HepG2 (cell line): ENCODE measurements around the gene RNU7-1. TPM values are rescaled to one million over a fixed set of nuclear protein-coding genes. Genes with fewer than 3 reads are reported as not detected.
A peak's percentile ranks its signal among the peaks of the same experiment; 100 is the strongest.

Source experiments
- FOSL1 ChIP-seq: sonication (generic); formaldehyde crosslinking; IDR thresholded peaks from 2 replicates; pipeline ENCODE4 v1.9.0; 2021; ENCODE audit warnings: missing genetic modification reagents, borderline replicate concordance
- MEIS2 ChIP-seq: sonication (generic); formaldehyde crosslinking; IDR thresholded peaks from 2 replicates; pipeline ENCODE4 v1.9.0; 2021; ENCODE audit warnings: mild to moderate bottlenecking, missing genetic modification reagents
- NFYC ChIP-seq: IDR thresholded peaks from 2 replicates; pipeline ENCODE4 v1.6.1; 2016; ENCODE audit warnings: missing genetic modification reagents, missing compliant biosample characterization
- RAD21 ChIP-seq: fragments of 450-650 bp; formaldehyde crosslinking; IDR thresholded peaks from 2 replicates; pipeline ENCODE4 v1.5.0; 2020; ENCODE audit warnings: mild to moderate bottlenecking
- SATB2 ChIP-seq: sonication (generic); formaldehyde crosslinking; IDR thresholded peaks from 2 replicates; pipeline ENCODE4 v1.5.0; 2020; ENCODE audit warnings: missing genetic modification reagents
- ZNF530 ChIP-seq: sonication (generic); formaldehyde crosslinking; IDR thresholded peaks from 2 replicates; pipeline ENCODE4 v1.5.0; 2020; ENCODE audit warnings: low read depth, mild to moderate bottlenecking, missing genetic modification reagents
- ZNF569 ChIP-seq: sonication (generic); formaldehyde crosslinking; IDR thresholded peaks from 2 replicates; pipeline ENCODE4 v1.5.0; 2020; ENCODE audit warnings: mild to moderate bottlenecking, missing genetic modification reagents, moderate library complexity, borderline replicate concordance
- ZNF577 ChIP-seq: sonication (generic); formaldehyde crosslinking; IDR thresholded peaks from 2 replicates; pipeline ENCODE4 v1.4.0; 2020; ENCODE audit warnings: mild to moderate bottlenecking, low read depth, missing genetic modification reagents, borderline replicate concordance
- ZNF737 ChIP-seq: sonication (generic); formaldehyde crosslinking; IDR thresholded peaks from 2 replicates; pipeline ENCODE4 v1.5.0; 2020; ENCODE audit warnings: missing genetic modification reagents, mild to moderate bottlenecking, borderline replicate concordance
- ZNF788 ChIP-seq: sonication (generic); formaldehyde crosslinking; IDR thresholded peaks from 2 replicates; pipeline ENCODE4 v1.5.0; 2020; ENCODE audit warnings: mild to moderate bottlenecking, missing genetic modification reagents, borderline replicate concordance
- ZNF816 ChIP-seq: sonication (generic); formaldehyde crosslinking; IDR thresholded peaks from 2 replicates; pipeline ENCODE4 v1.8.0; 2022; ENCODE audit warnings: missing genetic modification reagents, mild to moderate bottlenecking, borderline replicate concordance
- polyA plus RNA-seq, 8 experiments: library from polyadenylated mRNA; depleted of rRNA in 3 of 8; stranded (reverse) in 7 of 8; unstranded in 1 of 8; fragments of >200 nt; fragmentation: Illumina TruSeq in 4 of 8; extraction: Trizol in 4 of 8; gene quantifications; 2 replicates each; pipeline versions ENCODE4 v1.2.1 to v1.2.3, GENCODE V29; 2011 to 2016; ENCODE audit warnings: low read depth in 4 of 8, missing spikeins in 1 of 8, mixed read lengths in 1 of 8; ENCODE audit not compliant: insufficient read depth in 1 of 8
- total RNA-seq, 5 experiments: library from RNA; depleted of rRNA; stranded (reverse); fragments of >200 nt; fragmentation: Illumina TruSeq; extraction: Trizol; gene quantifications; 2 replicates each; pipeline ENCODE4 v1.2.3, GENCODE V29; 2016; ENCODE audit warnings: low read depth in 1 of 5
- TF ChIP-seq, protein P1 (sequence below): IDR thresholded peaks from 2 replicates; pipeline ENCODE4 v1.6.1; 2016; ENCODE audit warnings: low read depth, control low read depth
- TF ChIP-seq, protein P2 (sequence below): IDR thresholded peaks from 2 replicates; pipeline ENCODE4 v1.6.1; 2016
- TF ChIP-seq, protein P3 (sequence below): sonication (generic); formaldehyde crosslinking; IDR thresholded peaks from 2 replicates; pipeline ENCODE4 v1.5.0; 2020; ENCODE audit warnings: mild to moderate bottlenecking, missing genetic modification reagents, borderline replicate concordance
- TF ChIP-seq, protein P4 (sequence below): sonication (generic); formaldehyde crosslinking; IDR thresholded peaks from 2 replicates; pipeline ENCODE4 v1.4.0; 2020; ENCODE audit warnings: mild to moderate bottlenecking, missing genetic modification reagents

Gene RNU7-1
- total and polyA plus RNA-seq, 2 of the 13 experiments (the other 11 are each of a cell fraction or from before 2014, with no cell fraction given) = not detected

DNA sequence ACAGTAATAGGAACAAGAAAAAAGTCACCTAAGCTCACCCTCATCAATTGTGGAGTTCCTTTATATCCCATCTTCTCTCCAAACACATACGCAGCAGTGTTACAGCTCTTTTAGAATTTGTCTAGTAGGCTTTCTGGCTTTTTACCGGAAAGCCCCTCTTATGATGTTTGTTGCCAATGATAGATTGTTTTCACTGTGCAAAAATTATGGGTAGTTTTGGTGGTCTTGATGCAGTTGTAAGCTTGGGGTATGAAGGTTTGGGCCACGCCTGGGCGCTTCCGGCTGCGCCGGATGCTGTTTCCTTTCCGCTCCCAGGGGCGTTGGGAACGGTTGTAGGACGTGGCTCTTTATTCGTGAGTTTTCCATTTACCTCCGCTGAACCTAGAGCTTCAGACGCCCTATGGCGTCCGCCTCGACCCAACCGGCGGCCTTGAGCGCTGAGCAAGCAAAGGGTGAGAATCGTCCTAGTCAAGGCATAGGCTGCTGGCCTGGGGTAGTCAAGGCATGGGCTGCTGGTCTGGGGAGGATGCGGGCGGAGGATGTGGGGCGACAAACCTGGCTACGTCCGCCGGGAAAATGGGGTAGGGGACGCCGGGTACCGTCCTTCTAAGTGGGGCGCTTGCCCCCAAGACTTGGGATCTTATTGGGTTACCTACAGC is at the start of gene RNU7-1, which contains the start of gene C12orf57 (continued):
- TF ChIP-seq SATB2 (no peak), ZNF569 (CRISPR knock-in tag) (no peak; the same call in 1 of the 2 replicates), ZNF788 (peak; percentile 16; the same call in 1 of the 2 replicates), ZNF530 (CRISPR knock-in tag) (no peak), NFYC (peak; percentile 60), RAD21 (CRISPR knock-in tag) (peak; percentile 81), FOSL1 (0 out of 2 replicates have a peak, but pooled peaks have one; percentile 9), ZNF816 (peak; percentile 89; the same call in 1 of the 2 replicates), MEIS2 (CRISPR knock-in tag) (0 out of 2 replicates have a peak, but pooled peaks have one; percentile 28), ZNF737 (no peak), ZNF577 (0 out of 2 replicates have a peak, but pooled peaks have one; percentile 51)
- TF ChIP-seq, protein P1, sequence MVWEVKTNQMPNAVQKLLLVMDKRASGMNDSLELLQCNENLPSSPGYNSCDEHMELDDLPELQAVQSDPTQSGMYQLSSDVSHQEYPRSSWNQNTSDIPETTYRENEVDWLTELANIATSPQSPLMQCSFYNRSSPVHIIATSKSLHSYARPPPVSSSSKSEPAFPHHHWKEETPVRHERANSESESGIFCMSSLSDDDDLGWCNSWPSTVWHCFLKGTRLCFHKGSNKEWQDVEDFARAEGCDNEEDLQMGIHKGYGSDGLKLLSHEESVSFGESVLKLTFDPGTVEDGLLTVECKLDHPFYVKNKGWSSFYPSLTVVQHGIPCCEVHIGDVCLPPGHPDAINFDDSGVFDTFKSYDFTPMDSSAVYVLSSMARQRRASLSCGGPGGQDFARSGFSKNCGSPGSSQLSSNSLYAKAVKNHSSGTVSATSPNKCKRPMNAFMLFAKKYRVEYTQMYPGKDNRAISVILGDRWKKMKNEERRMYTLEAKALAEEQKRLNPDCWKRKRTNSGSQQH = no peak; the same call in 1 of the 2 replicates
- TF ChIP-seq, protein P2, sequence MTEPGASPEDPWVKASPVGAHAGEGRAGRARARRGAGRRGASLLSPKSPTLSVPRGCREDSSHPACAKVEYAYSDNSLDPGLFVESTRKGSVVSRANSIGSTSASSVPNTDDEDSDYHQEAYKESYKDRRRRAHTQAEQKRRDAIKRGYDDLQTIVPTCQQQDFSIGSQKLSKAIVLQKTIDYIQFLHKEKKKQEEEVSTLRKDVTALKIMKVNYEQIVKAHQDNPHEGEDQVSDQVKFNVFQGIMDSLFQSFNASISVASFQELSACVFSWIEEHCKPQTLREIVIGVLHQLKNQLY (CRISPR knock-in tag) = peak; percentile 66
- TF ChIP-seq, protein P3, sequence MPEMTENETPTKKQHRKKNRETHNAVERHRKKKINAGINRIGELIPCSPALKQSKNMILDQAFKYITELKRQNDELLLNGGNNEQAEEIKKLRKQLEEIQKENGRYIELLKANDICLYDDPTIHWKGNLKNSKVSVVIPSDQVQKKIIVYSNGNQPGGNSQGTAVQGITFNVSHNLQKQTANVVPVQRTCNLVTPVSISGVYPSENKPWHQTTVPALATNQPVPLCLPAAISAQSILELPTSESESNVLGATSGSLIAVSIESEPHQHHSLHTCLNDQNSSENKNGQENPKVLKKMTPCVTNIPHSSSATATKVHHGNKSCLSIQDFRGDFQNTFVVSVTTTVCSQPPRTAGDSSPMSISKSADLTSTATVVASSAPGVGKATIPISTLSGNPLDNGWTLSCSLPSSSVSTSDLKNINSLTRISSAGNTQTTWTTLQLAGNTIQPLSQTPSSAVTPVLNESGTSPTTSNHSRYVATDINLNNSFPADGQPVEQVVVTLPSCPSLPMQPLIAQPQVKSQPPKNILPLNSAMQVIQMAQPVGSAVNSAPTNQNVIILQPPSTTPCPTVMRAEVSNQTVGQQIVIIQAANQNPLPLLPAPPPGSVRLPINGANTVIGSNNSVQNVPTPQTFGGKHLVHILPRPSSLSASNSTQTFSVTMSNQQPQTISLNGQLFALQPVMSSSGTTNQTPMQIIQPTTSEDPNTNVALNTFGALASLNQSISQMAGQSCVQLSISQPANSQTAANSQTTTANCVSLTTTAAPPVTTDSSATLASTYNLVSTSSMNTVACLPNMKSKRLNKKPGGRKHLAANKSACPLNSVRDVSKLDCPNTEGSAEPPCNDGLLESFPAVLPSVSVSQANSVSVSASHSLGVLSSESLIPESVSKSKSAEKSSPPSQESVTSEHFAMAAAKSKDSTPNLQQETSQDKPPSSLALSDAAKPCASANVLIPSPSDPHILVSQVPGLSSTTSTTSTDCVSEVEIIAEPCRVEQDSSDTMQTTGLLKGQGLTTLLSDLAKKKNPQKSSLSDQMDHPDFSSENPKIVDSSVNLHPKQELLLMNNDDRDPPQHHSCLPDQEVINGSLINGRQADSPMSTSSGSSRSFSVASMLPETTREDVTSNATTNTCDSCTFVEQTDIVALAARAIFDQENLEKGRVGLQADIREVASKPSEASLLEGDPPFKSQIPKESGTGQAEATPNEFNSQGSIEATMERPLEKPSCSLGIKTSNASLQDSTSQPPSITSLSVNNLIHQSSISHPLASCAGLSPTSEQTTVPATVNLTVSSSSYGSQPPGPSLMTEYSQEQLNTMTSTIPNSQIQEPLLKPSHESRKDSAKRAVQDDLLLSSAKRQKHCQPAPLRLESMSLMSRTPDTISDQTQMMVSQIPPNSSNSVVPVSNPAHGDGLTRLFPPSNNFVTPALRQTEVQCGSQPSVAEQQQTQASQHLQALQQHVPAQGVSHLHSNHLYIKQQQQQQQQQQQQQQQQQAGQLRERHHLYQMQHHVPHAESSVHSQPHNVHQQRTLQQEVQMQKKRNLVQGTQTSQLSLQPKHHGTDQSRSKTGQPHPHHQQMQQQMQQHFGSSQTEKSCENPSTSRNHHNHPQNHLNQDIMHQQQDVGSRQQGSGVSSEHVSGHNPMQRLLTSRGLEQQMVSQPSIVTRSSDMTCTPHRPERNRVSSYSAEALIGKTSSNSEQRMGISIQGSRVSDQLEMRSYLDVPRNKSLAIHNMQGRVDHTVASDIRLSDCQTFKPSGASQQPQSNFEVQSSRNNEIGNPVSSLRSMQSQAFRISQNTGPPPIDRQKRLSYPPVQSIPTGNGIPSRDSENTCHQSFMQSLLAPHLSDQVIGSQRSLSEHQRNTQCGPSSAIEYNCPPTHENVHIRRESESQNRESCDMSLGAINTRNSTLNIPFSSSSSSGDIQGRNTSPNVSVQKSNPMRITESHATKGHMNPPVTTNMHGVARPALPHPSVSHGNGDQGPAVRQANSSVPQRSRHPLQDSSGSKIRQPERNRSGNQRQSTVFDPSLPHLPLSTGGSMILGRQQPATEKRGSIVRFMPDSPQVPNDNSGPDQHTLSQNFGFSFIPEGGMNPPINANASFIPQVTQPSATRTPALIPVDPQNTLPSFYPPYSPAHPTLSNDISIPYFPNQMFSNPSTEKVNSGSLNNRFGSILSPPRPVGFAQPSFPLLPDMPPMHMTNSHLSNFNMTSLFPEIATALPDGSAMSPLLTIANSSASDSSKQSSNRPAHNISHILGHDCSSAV (CRISPR knock-in tag) = no peak
- TF ChIP-seq, protein P4, sequence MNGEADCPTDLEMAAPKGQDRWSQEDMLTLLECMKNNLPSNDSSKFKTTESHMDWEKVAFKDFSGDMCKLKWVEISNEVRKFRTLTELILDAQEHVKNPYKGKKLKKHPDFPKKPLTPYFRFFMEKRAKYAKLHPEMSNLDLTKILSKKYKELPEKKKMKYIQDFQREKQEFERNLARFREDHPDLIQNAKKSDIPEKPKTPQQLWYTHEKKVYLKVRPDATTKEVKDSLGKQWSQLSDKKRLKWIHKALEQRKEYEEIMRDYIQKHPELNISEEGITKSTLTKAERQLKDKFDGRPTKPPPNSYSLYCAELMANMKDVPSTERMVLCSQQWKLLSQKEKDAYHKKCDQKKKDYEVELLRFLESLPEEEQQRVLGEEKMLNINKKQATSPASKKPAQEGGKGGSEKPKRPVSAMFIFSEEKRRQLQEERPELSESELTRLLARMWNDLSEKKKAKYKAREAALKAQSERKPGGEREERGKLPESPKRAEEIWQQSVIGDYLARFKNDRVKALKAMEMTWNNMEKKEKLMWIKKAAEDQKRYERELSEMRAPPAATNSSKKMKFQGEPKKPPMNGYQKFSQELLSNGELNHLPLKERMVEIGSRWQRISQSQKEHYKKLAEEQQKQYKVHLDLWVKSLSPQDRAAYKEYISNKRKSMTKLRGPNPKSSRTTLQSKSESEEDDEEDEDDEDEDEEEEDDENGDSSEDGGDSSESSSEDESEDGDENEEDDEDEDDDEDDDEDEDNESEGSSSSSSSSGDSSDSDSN (CRISPR knock-in tag) = peak; percentile 67; the same call in 1 of the 2 replicates
